ENCODE results near the gene KMT2C. TPM values are rescaled to one million over a fixed set of nuclear protein-coding genes. Genes with fewer than 3 reads are reported as not detected.
"Not testable (repeated sequence)": the region's sequence is repeated elsewhere in the genome, so short reads cannot be mapped to it uniquely, and the experiment has no call there.

Gene KMT2C
- total RNA-seq, 3 donors from 2014 or later, result 73.6 to 112 (median 85.5) TPM

- H3K4me3 ChIP-seq; H3K27me3 ChIP-seq; H3K4me1 ChIP-seq; DNase-seq (ENCODE audit: low spot score in 2 of 2); H3K36me3 ChIP-seq; H3K27ac ChIP-seq; H3K9me3 ChIP-seq; intact Hi-C loops (cut with DNase I; ENCODE audit: low total_unique reads): not testable (repeated sequence)
Measured at GRCh38 chr7:152270427-152270826, 165.4 kb downstream of the KMT2C start.

GRCh38 chr7:152266859-152267258, 168.9 kb downstream of the KMT2C start:
- H3K27ac ChIP-seq; H3K4me3 ChIP-seq; intact Hi-C loops (cut with DNase I; ENCODE audit: low total_unique reads); H3K27me3 ChIP-seq; H3K9me3 ChIP-seq; H3K4me1 ChIP-seq; H3K36me3 ChIP-seq; DNase-seq (ENCODE audit: low spot score in 2 of 2): not testable (repeated sequence)

GRCh38 chr7:152264915-152265314, 170.9 kb downstream of the KMT2C start:
- H3K27me3 ChIP-seq; H3K4me3 ChIP-seq; H3K27ac ChIP-seq; H3K4me1 ChIP-seq; H3K36me3 ChIP-seq; intact Hi-C loops (cut with DNase I; ENCODE audit: low total_unique reads); H3K9me3 ChIP-seq; DNase-seq (ENCODE audit: low spot score in 2 of 2): not testable (repeated sequence)

GRCh38 chr7:152262146-152262545, 173.7 kb downstream of the KMT2C start:
- H3K27ac ChIP-seq; H3K9me3 ChIP-seq; DNase-seq (ENCODE audit: low spot score in 2 of 2); intact Hi-C loops (cut with DNase I; ENCODE audit: low total_unique reads); H3K27me3 ChIP-seq; H3K4me3 ChIP-seq; H3K4me1 ChIP-seq; H3K36me3 ChIP-seq: not testable (repeated sequence)

GRCh38 chr7:152259645-152260044, 176.2 kb downstream of the KMT2C start:
- intact Hi-C loops (cut with DNase I; ENCODE audit: low total_unique reads); H3K36me3 ChIP-seq; DNase-seq (ENCODE audit: low spot score in 2 of 2); H3K4me3 ChIP-seq; H3K27me3 ChIP-seq; H3K27ac ChIP-seq; H3K4me1 ChIP-seq; H3K9me3 ChIP-seq: not testable (repeated sequence)

GRCh38 chr7:152247851-152248250, 188.0 kb downstream of the KMT2C start:
- H3K4me3 ChIP-seq; H3K36me3 ChIP-seq; intact Hi-C loops (cut with DNase I; ENCODE audit: low total_unique reads); H3K4me1 ChIP-seq; H3K27me3 ChIP-seq; H3K9me3 ChIP-seq; H3K27ac ChIP-seq; DNase-seq (ENCODE audit: low spot score in 2 of 2): not testable (repeated sequence)

GRCh38 chr7:152245417-152245816, 190.4 kb downstream of the KMT2C start:
- intact Hi-C loops (cut with DNase I; ENCODE audit: low total_unique reads); DNase-seq (ENCODE audit: low spot score in 2 of 2); H3K27me3 ChIP-seq: not testable (repeated sequence)

DNA sequence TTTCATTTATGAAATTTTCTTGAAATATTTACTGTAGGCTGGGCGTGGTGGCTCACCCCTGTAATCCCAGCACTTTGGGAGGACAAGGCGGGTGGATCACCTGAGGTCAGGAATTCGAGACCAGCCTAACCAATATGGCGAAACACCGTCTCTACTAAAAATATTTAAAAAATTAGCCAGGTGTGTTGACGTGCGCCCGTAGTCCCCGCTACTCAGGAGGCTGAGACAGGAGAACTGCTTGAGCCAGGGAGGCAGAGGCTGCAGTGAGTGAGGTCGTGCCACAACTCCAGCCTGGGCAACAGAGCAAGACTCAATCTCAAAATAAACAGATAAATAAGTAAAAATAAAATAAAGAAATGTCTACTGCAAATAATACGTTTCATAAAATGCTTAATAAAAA, 192.3 kb downstream of the KMT2C start:
- intact Hi-C loops (cut with DNase I; ENCODE audit: low total_unique reads); DNase-seq (ENCODE audit: low spot score in 2 of 2); H3K9me3 ChIP-seq; H3K4me3 ChIP-seq; H3K27ac ChIP-seq; H3K4me1 ChIP-seq; H3K27me3 ChIP-seq; H3K36me3 ChIP-seq: not testable (repeated sequence)

More at GRCh38 chr7:152245417-152245816, 190.4 kb downstream of the KMT2C start:
- H3K36me3 ChIP-seq, H3K4me1 ChIP-seq, H3K27ac ChIP-seq, H3K4me3 ChIP-seq, H3K9me3 ChIP-seq: not testable (repeated sequence)

DNA sequence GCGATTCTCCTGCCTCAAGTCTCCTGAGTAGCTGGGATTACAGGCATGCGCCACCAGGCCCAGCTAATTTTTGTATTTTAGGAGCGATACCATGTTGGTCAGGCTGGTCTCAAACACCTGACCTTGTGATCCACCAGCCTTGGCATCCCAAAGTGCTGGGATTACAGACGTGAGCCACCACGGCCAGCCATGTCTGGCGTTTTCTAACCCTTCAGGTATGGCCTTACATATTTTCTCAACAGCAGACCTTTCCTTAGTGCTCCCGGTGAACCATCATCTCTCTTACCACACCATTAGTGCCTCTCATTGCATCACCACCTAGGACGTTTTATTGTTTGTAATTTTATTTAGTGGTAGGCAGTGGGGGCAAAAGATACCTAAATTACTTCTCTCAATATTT, 194.5 kb downstream of the KMT2C start:
- H3K4me1 ChIP-seq; H3K27ac ChIP-seq; H3K4me3 ChIP-seq; intact Hi-C loops (cut with DNase I; ENCODE audit: low total_unique reads); H3K36me3 ChIP-seq; H3K27me3 ChIP-seq; H3K9me3 ChIP-seq; DNase-seq (ENCODE audit: low spot score in 2 of 2): not testable (repeated sequence)

- H3K9me3 ChIP-seq; H3K4me1 ChIP-seq; H3K27ac ChIP-seq; intact Hi-C loops (cut with DNase I; ENCODE audit: low total_unique reads); H3K4me3 ChIP-seq; H3K27me3 ChIP-seq; H3K36me3 ChIP-seq; DNase-seq (ENCODE audit: low spot score in 2 of 2): not testable (repeated sequence)
Measured at GRCh38 chr7:152236306-152236705, 199.5 kb downstream of the KMT2C start.

DNA sequence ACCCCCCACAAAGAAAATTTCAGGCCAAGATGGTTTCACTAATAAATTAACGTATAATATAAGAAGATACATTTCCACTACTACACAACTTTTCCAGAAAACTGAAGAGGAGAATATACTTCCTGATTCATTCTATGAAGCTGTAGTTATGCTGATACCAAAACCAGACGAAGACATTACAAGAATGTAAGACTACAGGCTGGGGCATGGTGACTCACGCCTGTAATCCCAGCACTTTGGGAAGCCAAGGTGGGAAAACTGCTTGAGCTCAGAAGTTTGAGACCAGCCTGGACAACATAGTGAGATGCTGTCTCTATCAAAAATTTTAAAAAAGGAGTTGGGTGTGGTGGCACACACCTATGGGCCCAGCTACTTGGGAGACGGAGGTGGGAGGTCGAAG, 201.4 kb downstream of the KMT2C start:
- H3K9me3 ChIP-seq; H3K27ac ChIP-seq; intact Hi-C loops (cut with DNase I; ENCODE audit: low total_unique reads); H3K36me3 ChIP-seq; H3K27me3 ChIP-seq; H3K4me3 ChIP-seq; H3K4me1 ChIP-seq; DNase-seq (ENCODE audit: low spot score in 2 of 2): not testable (repeated sequence)
